Measurements from ENCODE around the gene IL4R.
"Not testable (repeated sequence)": the region's sequence is repeated elsewhere in the genome, so short reads cannot be mapped to it uniquely, and the experiment has no call there.

IL4R gene

DNA sequence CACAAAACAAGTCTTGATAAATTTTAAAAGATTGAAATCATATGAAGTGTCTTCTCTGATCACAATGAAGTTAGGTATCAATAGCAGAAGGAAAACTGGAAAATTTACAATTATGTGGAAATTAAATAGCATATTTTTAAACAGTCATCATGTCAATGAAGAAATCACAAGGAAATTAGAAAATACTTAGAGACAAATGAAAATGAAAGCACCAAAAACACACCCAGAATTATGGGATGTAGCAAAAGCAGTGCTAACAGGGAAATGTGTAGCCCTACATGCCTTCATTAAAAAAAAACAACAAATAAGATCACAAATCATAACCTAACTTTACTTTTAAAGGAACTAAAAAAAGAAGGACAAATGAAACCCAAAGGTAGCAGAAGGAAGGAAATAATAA, 80.7 kb downstream of the IL4R start:
- H3K4me3 ChIP-seq (ENCODE audit: low read depth, low read length) = no peak overlapping the region
- no peak for DNase-seq (ENCODE audit: low read depth)

DNA sequence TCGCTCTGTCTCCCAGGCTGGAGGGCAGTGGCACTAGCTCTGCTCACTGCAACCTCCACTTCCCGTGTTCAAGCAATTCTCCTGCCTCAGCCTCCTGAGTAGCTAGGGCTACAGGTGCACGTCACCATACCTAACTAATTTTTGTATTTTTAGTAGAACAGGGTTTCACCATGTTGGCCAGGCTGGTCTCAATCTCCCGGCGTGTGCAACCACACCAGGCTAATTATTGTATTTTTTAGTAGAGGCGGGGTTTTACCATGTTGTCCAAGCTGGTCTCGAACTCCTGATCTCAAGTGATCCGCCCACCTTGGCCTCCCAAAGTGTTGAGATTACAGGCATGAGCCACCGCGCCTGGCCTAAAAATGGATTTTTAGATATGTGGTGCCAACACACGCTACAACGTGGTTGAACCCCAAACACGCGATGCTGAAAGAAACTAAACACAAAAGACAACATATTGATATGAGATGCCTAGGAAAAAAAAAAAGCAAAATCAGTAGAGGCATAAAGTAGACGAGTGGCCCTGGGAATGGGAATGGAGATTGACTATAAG, 84.6 kb downstream of the IL4R start:
- DNase-seq (ENCODE audit: low read depth) = not testable (repeated sequence)

DNA sequence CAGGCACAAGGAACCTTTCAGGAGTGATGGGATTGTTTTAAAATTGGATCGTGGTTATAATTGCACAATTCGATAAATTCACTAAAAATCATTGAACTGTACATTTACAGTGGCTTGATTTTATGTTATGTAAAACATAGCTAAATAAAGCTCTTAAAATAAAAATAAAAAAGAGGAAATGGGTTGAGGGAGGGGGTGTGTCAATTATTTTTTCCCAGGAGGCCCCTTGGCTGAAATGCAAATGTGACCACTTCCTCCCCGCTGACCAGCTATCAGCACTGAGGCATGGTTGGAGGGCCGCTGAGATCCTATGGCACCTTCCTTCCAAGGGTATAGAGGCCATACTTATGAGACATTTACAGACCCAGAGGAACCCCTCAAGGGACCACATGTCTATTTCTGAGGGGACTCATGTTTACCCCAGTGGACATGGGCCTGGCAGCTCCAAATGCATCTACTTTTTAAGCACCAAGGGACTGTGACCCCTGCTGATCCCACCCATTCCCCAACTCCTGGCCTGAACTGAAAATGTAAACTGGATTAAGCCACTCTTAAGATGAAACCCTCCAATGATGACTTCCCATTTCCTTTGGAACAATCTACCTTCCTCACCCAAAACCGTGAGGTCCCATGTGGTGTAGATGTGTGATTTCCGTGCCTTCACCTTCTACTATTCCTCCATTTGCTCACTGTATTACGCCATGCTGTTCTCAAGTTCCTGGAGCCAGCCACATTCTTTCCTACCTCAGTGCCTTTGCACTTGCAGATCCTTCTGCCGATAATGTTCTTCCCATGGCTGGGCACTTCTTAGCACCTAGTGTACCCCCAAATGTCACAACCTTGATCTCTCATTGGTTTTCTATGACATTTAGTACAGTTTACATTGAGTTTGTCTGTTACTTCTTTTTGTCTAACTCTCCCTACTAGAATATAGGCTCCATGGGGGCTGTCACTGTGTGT, 85.4 kb downstream of the IL4R start:
- no peak for DNase-seq (ENCODE audit: low read depth)
- H3K4me3 ChIP-seq (ENCODE audit: low read depth, low read length) = no peak overlapping the region

More for the DNA sequence above, 84.6 kb downstream of the IL4R start:
- H3K4me3 ChIP-seq (ENCODE audit: low read depth, low read length) = not testable (repeated sequence)

DNA sequence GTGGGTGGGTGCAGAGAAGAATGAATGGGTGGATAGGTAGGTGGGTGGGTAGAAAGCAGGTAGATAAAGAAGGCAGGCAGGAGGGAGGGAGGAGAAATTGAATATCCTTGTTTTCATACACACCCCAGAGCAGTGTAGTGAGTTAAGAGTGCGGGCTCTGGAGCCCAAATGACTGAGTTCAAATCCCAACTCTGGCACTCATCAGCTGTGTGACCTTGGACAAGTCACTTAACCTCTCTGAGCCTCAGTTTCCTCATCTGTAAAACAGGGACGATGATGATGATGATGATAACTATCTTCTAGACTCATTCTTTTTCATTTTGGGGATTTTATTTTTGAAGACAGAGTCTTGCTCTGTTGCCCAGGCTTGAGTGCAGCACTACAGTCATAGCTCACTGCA, 86.2 kb downstream of the IL4R start:
- no peak for DNase-seq (ENCODE audit: low read depth)
- H3K4me3 ChIP-seq (ENCODE audit: low read depth, low read length) = no peak overlapping the region

DNA sequence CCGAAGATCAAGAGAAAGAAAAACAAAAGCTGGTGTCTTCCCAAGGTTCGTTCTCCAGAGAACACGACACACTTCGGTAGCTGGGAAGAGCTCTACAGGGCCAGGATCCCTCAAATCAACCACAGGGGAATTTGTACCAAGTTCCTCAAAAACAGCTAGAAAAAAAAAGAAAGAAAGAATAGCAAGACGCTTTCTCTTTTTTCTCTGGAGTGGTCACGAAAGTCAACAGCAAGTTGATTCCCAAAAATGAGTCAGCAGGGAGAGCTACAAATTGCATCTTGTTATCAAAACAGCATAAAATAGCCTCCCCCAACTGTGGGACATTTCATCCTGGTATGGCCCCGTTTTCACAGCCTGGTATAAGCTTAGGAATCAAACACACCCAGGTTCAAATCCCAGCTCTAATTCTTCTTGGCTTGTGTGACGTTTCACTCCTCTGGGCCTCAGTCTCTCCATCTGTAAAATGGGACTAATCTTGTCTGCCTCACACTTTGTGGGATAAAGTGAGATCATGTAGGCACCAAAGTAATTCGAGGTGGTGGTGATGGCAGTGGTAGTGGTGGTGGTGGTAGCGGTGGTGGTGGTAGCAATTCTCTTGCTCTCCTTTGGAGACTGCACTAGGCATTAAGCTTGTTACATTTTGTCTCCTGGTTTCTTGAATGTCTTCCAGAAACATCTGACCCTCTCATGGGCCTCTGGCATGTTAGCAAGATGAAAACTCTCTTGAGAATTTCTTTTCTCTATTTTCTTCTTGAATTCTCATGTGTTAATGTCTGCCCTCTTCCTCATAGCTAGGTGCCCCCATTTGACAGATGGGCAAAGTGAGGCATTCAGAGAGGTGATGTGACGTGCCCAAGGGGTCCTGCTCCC, 87.2 kb downstream of the IL4R start:
- H3K4me3 ChIP-seq (ENCODE audit: low read depth, low read length) = no peak overlapping the region
- no peak for DNase-seq (ENCODE audit: low read depth)

DNA sequence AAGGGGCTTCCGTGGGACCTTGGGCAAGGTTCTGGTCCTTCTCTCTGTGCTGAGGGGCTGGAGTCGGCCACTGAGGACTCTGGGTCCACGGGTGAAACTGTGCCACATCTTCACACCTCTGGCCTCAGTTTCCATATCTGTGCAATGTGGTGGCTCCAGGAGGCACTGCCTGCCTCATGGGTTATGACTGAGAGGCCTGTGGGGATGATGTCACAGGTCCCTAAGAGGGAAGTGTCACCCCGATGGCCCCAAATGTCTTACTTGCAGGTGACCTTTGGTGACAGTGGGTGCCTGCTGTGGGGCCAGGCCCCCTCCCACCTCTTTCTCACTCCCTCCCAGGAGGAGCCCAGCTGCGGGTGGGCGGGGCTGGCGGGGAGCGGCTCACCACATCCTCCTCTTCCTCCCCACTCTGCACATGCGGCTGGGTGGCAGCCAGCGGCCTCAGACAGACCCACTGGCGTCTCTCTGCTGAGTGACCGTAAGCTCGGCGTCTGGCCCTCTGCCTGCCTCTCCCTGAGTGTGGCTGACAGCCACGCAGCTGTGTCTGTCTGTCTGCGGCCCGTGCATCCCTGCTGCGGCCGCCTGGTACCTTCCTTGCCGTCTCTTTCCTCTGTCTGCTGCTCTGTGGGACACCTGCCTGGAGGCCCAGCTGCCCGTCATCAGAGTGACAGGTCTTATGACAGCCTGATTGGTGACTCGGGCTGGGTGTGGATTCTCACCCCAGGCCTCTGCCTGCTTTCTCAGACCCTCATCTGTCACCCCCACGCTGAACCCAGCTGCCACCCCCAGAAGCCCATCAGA, 88.2 kb downstream of the IL4R start, which contains the start of gene IL21R:
IL21R (plus strand) TSS at position 407 of the 801 bp plus-strand sequence. CDS start 27,898 bp downstream, outside the sequence.
- H3K4me3 ChIP-seq (ENCODE audit: low read depth, low read length) = no peak within 1 kb of the TSS
- peak; percentile 62 for DNase-seq (ENCODE audit: low read depth)

DNA sequence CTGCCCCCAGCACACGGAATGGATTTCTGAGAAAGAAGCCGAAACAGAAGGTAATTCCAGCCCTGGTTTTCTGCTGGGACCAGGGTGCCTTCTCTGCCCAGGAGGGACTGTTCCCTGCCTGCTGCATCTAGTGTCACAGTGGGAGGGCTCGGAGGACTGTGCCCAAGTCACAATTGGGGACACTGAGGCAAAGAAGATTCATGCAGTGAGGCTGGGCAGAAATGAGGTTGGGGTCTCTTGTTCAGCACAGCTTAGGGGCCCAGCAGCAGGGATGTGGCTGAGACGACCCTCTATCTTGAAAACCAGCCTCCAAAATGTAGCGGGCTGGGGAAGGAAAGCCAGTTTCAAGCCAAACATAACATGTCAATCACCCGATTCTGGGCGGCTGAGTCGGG, 88.8 kb downstream of the IL4R start:
- DNase-seq (ENCODE audit: low read depth) = no peak
- H3K4me3 ChIP-seq (ENCODE audit: low read depth, low read length) = no peak overlapping the region

DNA sequence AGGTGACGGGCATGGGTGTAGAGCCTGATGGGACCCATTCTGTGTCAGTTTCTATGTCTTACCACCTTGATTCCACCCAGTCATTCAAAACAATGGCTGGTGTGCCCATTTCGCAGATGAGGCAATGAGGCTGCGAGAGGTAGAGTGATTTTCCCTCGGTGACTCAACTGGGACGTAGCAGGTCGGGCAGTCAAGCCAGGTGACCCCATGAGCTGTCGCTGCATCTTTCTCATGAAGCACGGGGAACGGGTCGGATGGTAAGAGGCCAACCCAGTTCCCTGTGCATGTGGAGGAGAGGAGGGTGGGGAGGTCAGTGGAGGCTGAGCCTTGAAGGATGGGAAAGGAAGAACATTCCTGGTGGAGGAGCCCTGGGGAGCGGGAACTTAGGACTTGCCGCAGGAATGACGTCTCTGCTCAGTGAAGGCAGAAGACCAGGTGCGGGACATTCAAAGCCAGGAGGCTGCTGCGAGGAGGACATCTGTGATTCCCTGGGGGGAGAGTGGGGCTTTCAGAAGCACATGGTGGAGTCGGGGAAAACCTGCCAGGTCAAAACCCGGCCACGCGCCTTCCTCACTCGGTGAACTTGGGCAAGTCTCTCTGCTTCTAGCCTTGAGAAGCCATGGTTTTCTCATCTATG, 89.3 kb downstream of the IL4R start:
- H3K4me3 ChIP-seq (ENCODE audit: low read depth, low read length) = no peak overlapping the region
- DNase-seq (ENCODE audit: low read depth) = no peak

DNA sequence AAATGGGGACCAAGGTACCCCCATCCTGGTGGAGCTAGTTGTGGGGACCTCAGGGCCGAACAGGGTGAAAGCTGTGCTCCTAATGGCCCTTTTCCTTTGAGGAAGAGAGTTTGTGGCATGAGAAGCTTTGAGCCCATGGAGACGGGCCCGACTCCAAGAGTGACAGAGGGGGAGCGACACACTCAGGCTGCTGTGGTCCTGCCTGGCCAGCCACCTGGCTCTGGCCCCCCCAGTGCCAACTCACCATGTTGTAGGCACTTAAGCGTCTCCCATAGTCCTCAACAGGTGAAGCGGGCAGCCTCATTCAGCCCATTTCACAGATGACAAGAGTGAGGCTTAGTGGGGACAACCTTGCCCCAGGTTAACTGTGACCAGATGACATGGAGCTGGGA, 89.8 kb downstream of the IL4R start:
- no peak for DNase-seq (ENCODE audit: low read depth)
- no peak overlapping the region for H3K4me3 ChIP-seq (ENCODE audit: low read depth, low read length)

DNA sequence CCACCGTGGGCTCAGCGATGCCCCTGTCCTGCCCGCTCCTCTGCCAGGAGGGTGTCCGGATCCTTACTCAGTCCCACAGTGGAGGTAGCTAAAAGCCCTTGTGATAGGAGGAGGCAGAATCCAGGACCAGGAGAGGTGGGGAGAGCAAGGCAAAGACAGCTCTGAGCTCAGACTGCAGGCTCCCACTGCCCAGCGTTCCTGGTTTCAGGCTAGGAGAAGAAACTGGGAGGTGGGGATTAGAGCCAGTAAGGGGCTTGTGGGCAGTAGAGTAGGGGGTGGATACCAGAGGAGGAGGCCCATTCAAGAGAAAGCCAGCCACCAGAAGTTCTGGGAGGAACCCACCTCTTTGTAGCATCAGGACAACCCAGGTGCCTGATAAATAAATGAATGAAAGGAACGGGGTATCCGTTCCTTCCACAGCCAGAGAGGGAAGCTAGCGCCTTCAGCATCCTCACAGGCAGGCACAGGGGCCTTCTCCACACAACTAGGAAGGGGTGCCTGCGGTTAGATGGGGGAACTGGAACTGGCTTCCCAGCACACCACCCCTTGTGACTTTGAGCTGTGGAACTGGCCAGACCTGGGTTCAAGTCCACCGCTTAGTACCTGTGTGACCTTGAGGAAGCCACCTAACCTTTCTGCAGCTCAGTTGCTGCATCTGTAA, 90.5 kb downstream of the IL4R start:
- no peak for DNase-seq (ENCODE audit: low read depth)
- H3K4me3 ChIP-seq (ENCODE audit: low read depth, low read length) = no peak overlapping the region

DNA sequence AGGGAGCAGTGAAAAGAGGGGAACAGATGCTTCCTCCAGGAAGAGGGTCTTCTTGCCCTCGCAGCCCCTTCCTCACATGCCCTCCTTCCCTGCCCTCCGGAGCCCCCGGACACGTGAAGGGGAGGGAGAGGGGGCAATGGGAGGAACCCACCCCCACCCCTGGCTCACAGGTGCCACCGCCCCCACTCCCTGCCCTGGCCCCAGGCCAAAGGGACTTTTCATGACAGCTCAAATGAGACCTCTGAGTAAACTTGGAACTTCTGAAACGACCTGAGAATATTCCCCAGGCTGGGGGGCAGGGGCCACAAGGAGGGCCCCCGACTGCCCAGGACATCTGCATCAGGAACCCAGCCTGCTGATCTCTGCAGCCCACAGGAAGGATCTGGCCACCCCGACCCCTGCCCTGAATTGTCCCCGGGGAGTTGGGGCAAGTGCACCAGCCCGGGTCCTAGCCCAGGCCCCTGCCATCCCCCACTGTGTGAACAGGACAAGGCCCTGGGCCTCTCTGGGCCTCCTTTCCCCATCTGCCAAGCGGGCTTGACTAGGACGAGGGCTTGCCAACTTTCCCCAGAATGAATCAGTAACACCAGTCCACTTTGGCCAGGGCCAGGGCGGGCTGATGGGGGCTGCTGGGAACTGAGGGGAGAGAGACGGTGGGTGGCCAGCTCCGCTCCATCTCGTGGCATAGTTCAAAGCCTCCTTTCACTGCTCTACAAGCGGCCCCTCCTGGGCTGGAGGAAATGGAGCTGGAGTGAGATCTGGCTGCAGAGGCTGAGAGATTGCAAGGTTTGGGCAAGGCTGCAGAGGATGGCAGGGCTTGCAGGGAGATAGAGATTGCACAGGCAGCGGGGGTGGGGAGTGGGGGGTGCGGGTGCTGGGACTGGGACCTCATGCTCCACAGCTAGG, 92.0 kb downstream of the IL4R start:
- no peak for DNase-seq (ENCODE audit: low read depth)
- no peak overlapping the region for H3K4me3 ChIP-seq (ENCODE audit: low read depth, low read length)

DNA sequence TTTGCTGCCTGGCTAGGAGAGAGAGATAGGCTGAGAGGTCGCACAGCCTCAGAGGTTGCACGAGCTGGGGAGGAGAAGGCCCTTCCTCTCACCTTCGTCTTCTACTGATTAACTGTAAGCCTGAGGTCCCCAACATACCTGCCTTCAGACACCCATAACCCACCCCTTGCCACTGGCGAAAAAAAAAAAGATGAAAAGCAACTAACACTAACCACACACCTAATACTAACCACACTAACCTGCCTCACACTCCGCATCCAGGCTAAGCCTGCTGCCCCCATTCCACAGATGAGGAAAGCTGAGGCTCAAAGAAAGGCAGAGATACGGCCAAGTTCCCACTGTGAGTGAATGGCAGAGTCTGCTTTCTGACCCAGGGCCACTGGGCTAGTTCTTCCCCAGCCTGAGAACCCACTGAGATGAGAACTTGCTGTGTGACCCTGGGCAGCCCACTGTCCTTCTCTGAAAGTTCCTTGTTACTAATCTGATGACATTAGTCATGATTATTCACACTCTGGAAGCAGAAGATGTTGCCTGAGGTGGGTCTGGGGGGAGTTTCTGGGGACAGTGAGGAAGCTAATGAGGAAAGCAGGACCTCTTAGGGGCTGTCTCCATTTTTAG, 92.8 kb downstream of the IL4R start:
- DNase-seq (ENCODE audit: low read depth) = no peak
- H3K4me3 ChIP-seq (ENCODE audit: low read depth, low read length) = no peak overlapping the region

DNA sequence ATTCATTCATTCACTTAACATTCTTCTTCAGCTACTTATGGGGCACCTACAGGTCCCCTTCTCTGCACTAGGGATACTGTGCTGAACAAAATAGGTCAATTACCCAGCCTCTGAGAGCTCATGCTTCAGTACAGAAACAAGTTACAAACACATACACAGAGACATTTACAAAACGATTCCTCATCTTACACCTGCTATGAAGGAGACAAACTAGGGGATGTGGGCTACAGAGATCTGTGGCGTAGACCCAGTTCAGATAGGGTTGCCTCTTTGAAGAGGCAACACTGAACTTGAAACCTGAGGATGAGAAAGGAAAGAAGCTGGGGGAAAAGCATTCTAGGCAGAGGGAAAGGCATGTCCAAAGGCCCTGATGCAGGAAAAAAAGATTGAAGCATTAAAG, 93.4 kb downstream of the IL4R start:
- no peak overlapping the region for H3K4me3 ChIP-seq (ENCODE audit: low read depth, low read length)
- DNase-seq (ENCODE audit: low read depth) = no peak

DNA sequence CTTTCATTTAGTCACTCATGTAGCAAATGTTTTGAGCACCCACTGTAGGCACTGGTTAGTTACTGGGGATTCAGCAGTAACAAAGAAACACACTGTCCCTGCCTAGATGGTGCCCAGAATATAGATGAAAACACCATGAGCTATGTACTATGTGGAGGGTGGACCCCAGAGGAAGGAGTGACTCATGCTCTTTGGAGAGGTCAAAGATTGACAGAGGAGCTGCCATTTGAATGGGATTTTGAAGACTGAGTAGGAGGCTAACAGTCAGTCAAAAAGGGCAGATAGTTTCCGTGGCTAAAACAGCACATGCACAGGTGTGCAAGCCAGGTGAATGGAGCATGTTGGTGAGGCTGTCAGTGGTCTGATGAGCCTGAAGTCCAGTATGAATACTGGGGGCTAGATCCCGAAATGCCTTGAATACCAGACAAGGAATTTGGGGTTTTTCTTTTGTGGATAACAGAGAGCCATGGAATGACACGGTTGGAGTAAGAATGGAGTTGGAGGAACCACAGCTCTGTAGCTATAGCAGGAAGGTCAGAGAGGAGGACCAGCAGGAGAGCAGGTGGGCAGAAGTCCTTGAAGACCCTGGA, 94.3 kb downstream of the IL4R start:
- peak; percentile 43 for DNase-seq (ENCODE audit: low read depth)
- no peak overlapping the region for H3K4me3 ChIP-seq (ENCODE audit: low read depth, low read length)

DNA sequence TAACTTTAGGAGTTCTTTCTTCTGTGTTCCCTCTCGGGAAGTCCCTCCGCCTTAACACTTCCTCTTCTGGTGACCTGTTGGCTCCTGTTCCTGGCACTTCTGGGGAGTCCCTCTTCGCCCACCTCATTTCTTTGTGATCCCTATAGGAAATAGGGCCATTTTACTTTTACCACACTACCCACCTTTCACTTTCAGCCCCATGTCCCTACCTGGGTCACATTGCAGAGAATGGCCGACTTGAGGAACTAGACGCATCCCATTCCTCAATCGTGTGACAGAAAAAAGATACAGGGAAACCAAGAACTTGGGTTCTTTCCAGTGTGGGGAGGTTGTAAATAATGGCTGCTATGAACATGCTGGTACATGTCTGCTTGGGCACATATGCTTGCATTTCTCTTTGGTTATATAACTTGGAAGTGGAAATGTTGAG, 94.8 kb downstream of the IL4R start:
- H3K4me3 ChIP-seq (ENCODE audit: low read depth, low read length) = no peak overlapping the region
- DNase-seq (ENCODE audit: low read depth) = no peak

DNA sequence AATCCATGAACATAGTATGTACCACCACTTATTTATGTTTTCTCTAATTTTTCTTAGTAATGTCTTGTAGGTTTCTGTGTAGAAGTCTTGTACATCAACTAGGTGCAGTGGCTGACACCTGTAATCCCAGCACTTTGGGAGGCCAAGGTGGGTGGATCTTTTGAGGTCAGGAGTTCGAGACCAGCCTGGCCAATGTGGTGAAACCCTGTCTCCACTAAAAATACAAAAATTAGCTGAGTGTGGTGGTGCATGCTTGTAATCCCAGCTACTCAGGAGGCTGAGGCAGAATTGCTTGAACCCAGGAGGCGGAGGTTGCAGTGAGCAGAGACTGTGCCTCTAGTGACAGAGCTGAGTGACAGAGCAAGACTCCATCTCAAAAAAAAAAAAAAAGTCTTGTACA, 96.2 kb downstream of the IL4R start:
- DNase-seq (ENCODE audit: low read depth) = not testable (repeated sequence)

DNA sequence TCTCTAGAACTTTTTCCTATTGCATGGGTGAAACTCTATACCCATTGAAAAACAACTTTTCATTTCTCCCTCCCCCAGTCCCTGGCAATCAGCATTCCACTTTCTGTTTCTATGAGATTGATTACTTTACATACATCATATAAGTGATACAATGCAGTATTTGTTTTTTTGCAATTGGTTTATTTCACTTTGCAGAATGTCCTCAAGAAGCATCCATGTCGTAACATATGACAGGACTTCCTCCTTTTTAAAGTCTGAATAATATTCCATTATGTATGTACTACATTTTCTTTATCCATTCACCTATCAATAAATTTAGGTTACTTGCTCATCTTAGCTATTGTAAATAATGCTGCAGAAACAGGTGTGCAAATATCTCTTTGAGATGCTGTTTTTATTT, 97.0 kb downstream of the IL4R start:
- no peak for DNase-seq (ENCODE audit: low read depth)
- H3K4me3 ChIP-seq (ENCODE audit: low read depth, low read length) = no peak overlapping the region

More for the DNA sequence above, 96.2 kb downstream of the IL4R start:
- not testable (repeated sequence) for H3K4me3 ChIP-seq (ENCODE audit: low read depth, low read length)
